ENCODE measurements around the gene LRP4. TPM values are rescaled to one million over a fixed set of nuclear protein-coding genes. Genes with fewer than 3 reads are reported as not detected.

The LRP4 gene
- polyA plus RNA-seq, 3 donors, result not detected

DNA sequence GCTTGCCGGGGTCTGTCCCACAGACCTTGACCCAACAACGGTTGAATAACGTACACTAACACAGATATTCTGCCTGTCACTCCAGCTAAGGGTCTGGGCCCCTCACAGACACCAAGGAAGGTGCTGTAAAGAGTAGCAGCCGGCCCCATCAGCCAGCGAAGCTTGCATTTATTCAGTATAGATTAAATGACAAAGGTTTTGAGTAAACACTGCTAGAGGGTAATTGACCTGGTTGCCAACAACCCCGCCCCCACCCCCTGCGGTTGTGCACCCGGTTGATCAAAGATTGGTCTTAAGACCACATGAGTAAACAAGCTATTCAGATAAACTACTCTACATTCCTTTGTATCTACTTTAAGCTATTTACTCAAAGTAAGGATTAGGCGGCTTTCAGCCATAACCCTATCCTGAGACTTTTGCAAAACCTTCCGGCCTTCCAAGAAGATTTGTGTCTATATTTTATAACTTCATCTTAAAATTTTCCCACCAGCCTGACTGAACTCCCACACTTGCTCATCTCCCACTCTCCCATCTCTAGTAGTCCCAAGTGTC lies 67.4 kb downstream of the LRP4 start:
- Mint-ChIP-seq H3K36me3 (no peaks in the 10 kb centered on the region), H3K27me3 (ENCODE audit: low read depth in 3 of 3) (peaks cover 0 to 2% (median 2%) of the 10 kb centered on the region in 3 donors), H3K9me3 (no peaks in the 10 kb centered on the region), H3K4me1 (peaks cover 11% of the 10 kb centered on the region), H3K27ac (no peak overlapping the region), H3K4me3 (no peak overlapping the region)
- WGBS (ENCODE audit: insufficient coverage), result 81% methylated on average over 4 of the region's 10 CpGs
- no peaks in the 10 kb centered on the region for H3K36me3 ChIP-seq (replicated peaks in 1 of 2; ENCODE audit: control insufficient read depth in 1 of 2, insufficient read depth in 2 of 2, low read length in 2 of 2)
- no peaks in the 10 kb centered on the region for H3K9me3 ChIP-seq (replicated peaks in 1 of 2; ENCODE audit: control insufficient read depth in 1 of 2, insufficient read depth in 1 of 2, low read length in 2 of 2)
- H3K27ac ChIP-seq (ENCODE audit: low read depth in 1 of 2, low read length in 2 of 2), result no peak overlapping the region
- H2AFZ ChIP-seq (ENCODE audit: insufficient read depth, low read depth, low read length, poor library complexity, severe bottlenecking), result no peak overlapping the region
- H3K9ac ChIP-seq (ENCODE audit: insufficient read depth, low read length, poor library complexity, severe bottlenecking), result no peak overlapping the region
- H3K27me3 ChIP-seq (ENCODE audit: control insufficient read depth in 2 of 2, insufficient read depth in 2 of 2, low read length in 2 of 2), result no peaks in the 10 kb centered on the region
- no peak for DNase-seq
- no peaks in the 10 kb centered on the region for H4K20me1 ChIP-seq (ENCODE audit: insufficient read depth, low read length)
- no peak overlapping the region for H3K4me2 ChIP-seq (replicated peaks; ENCODE audit: extremely low read depth, low read length, poor library complexity, severe bottlenecking)
- intact Hi-C loops (cut with micrococcal nuclease), result no loop called here
- TF ChIP-seq, protein P1, sequence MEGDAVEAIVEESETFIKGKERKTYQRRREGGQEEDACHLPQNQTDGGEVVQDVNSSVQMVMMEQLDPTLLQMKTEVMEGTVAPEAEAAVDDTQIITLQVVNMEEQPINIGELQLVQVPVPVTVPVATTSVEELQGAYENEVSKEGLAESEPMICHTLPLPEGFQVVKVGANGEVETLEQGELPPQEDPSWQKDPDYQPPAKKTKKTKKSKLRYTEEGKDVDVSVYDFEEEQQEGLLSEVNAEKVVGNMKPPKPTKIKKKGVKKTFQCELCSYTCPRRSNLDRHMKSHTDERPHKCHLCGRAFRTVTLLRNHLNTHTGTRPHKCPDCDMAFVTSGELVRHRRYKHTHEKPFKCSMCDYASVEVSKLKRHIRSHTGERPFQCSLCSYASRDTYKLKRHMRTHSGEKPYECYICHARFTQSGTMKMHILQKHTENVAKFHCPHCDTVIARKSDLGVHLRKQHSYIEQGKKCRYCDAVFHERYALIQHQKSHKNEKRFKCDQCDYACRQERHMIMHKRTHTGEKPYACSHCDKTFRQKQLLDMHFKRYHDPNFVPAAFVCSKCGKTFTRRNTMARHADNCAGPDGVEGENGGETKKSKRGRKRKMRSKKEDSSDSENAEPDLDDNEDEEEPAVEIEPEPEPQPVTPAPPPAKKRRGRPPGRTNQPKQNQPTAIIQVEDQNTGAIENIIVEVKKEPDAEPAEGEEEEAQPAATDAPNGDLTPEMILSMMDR (IDR thresholded peaks at IDR 0.05), result no peak
- peaks cover 10 to 12% of the 10 kb centered on the region in 2 donors for H3K4me1 ChIP-seq (ENCODE audit: control insufficient read depth in 1 of 2, insufficient read depth in 2 of 2, low read length in 2 of 2)
- H3K4me3 ChIP-seq (replicated peaks in 1 of 3; ENCODE audit: low read depth in 2 of 3, low read length in 3 of 3), result no peak overlapping the region
- peaks cover 2% of the 10 kb centered on the region for H3K79me2 ChIP-seq (ENCODE audit: insufficient read depth, low read length)

DNA sequence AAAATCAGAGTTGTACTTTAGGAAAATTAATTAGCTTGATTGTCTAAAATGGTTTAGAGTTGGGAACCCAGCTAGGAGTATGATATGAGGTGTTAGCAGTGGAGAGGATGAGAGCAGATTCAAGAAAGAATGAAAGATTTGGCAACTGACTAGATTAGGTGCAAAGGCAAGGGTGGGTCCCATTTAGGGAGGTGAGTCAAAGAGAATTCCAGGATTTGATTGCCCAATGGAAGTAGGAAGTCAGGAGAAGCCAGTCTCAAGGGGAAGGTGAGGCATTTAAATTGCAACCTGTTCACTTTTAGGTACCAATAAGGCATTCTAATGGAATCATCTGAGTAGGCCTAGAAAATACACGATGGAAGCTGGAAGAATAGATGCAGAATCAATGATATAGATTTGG lies 68.7 kb downstream of the LRP4 start:
- peaks cover 12 to 17% of the 10 kb centered on the region in 2 donors for H3K4me1 ChIP-seq (ENCODE audit: control insufficient read depth in 1 of 2, insufficient read depth in 2 of 2, low read length in 2 of 2)
- H3K27ac ChIP-seq (ENCODE audit: low read depth in 1 of 2, low read length in 2 of 2), result no peak overlapping the region
- TF ChIP-seq, protein P1 (IDR thresholded peaks at IDR 0.05), result no peak
- H3K9me3 Mint-ChIP-seq, result no peaks in the 10 kb centered on the region
- no peak for DNase-seq
- no peak overlapping the region for H3K4me2 ChIP-seq (replicated peaks; ENCODE audit: extremely low read depth, low read length, poor library complexity, severe bottlenecking)
- 91% methylated on average over 1 of the region's 1 CpG for WGBS (ENCODE audit: insufficient coverage)
- H3K4me1 Mint-ChIP-seq, result peaks cover 17% of the 10 kb centered on the region
- H4K20me1 ChIP-seq (ENCODE audit: insufficient read depth, low read length), result peaks cover 6% of the 10 kb centered on the region
- H3K27ac Mint-ChIP-seq, result peak overlapping the region in 1 of 7 donors; percentile 13
- no peak overlapping the region for H3K4me3 Mint-ChIP-seq
- no peaks in the 10 kb centered on the region for H3K9me3 ChIP-seq (replicated peaks in 1 of 2; ENCODE audit: control insufficient read depth in 1 of 2, insufficient read depth in 1 of 2, low read length in 2 of 2)
- H3K27me3 Mint-ChIP-seq (ENCODE audit: low read depth in 3 of 3), result peaks cover 0 to 2% (median 2%) of the 10 kb centered on the region in 3 donors
- H3K36me3 ChIP-seq (replicated peaks in 1 of 2; ENCODE audit: control insufficient read depth in 1 of 2, insufficient read depth in 2 of 2, low read length in 2 of 2), result no peaks in the 10 kb centered on the region
- H2AFZ ChIP-seq (ENCODE audit: insufficient read depth, low read depth, low read length, poor library complexity, severe bottlenecking), result no peak overlapping the region
- H3K27me3 ChIP-seq (ENCODE audit: control insufficient read depth in 2 of 2, insufficient read depth in 2 of 2, low read length in 2 of 2), result no peaks in the 10 kb centered on the region
- H3K79me2 ChIP-seq (ENCODE audit: insufficient read depth, low read length), result peaks cover 14% of the 10 kb centered on the region
- no peak overlapping the region for H3K9ac ChIP-seq (ENCODE audit: insufficient read depth, low read length, poor library complexity, severe bottlenecking)
- no peak overlapping the region for H3K4me3 ChIP-seq (replicated peaks in 1 of 3; ENCODE audit: low read depth in 2 of 3, low read length in 3 of 3)
- H3K36me3 Mint-ChIP-seq, result no peaks in the 10 kb centered on the region
- intact Hi-C loops (cut with micrococcal nuclease), result no loop called here

Data from CD14-positive monocyte (primary cell).